Tibial nerve (tissue), 4 donors: ENCODE measurements around the gene ADAMTS12.

ENCODE experiments used
- CTCF ChIP-seq, 5 experiments: fragments of 200-600 bp in 3 of 5; fragments of 450-650 bp in 2 of 5; sonication (generic) in 3 of 5; IDR thresholded peaks; one replicate each; pipeline ENCODE4 v1.5.1; 2016 to 2019; ENCODE audit warnings: antibody characterized with exemption in 5 of 5, mild to moderate bottlenecking in 3 of 5, moderate library complexity in 2 of 5
- EP300 ChIP-seq, 2 donors: sonication (generic); formaldehyde crosslinking; IDR thresholded peaks; one replicate each; pipeline ENCODE4 v1.6.1; 2017; ENCODE audit warnings: antibody characterized with exemption in 2 of 2, mild to moderate bottlenecking in 1 of 2
- POLR2A ChIP-seq, 2 donors: fragments of 450-650 bp; IDR thresholded peaks; one replicate each; pipeline ENCODE4 v1.6.1; 2017; ENCODE audit warnings: antibody characterized with exemption in 2 of 2, mild to moderate bottlenecking in 2 of 2, moderate library complexity in 2 of 2

GRCh38 chr5:33886283-33886682, 5.5 kb downstream of the ADAMTS12 start:
- TF ChIP-seq CTCF (IDR thresholded peaks at IDR 0.05) (no peak), POLR2A (IDR thresholded peaks at IDR 0.05) (no peak), EP300 (IDR thresholded peaks at IDR 0.05) (no peak)
